Neural crest cell (in vitro differentiated cells): ENCODE results near the gene ITGB3. TPM values are rescaled to one million over a fixed set of nuclear protein-coding genes. Genes with fewer than 3 reads are reported as not detected.
"Not testable (repeated sequence)": the region's sequence is repeated elsewhere in the genome, so short reads cannot be mapped to it uniquely, and the experiment has no call there.

ENCODE experiments used
- DNase-seq: peaks from one replicate; pipeline ENCODE4 v3.0.0; 2021; ENCODE audit warnings: low read depth, mixed read lengths, low spot score
- H3K27ac Mint-ChIP-seq: one replicate; pipeline ENCODE4 v1.8.0; 2021; ENCODE audit warnings: mild to moderate bottlenecking, mixed read lengths; ENCODE audit not compliant: unreplicated experiment
- H3K27me3 Mint-ChIP-seq: 2 replicates; pipeline ENCODE4 v1.8.0; 2021; ENCODE audit warnings: low read depth, mild to moderate bottlenecking, mixed read lengths
- H3K36me3 Mint-ChIP-seq: 2 replicates; pipeline ENCODE4 v1.8.0; 2021; ENCODE audit warnings: low read depth, mild to moderate bottlenecking, mixed read lengths
- H3K4me1 Mint-ChIP-seq: 2 replicates; pipeline ENCODE4 v1.8.0; 2021; ENCODE audit warnings: mixed read lengths
- H3K4me3 Mint-ChIP-seq: one replicate; pipeline ENCODE4 v1.8.0; 2021; ENCODE audit warnings: mild to moderate bottlenecking, mixed read lengths
- H3K9me3 Mint-ChIP-seq: 2 replicates; pipeline ENCODE4 v1.8.0; 2021; ENCODE audit warnings: mixed read lengths
- total RNA-seq: library from RNA; stranded (reverse); gene quantifications from 2 replicates; pipeline ENCODE4 v1.2.1, GENCODE V29; 2021
- TF ChIP-seq, protein P1 (sequence below): fragments of 200-600 bp; sonication (generic); conservative IDR thresholded peaks from 2 replicates; pipeline ENCODE4 v1.5.0; 2021; ENCODE audit warnings: antibody characterized with exemption, mild to moderate bottlenecking

ITGB3 gene
- total RNA-seq, 1 donor from 2014 or later, result 0.09 TPM

DNA sequence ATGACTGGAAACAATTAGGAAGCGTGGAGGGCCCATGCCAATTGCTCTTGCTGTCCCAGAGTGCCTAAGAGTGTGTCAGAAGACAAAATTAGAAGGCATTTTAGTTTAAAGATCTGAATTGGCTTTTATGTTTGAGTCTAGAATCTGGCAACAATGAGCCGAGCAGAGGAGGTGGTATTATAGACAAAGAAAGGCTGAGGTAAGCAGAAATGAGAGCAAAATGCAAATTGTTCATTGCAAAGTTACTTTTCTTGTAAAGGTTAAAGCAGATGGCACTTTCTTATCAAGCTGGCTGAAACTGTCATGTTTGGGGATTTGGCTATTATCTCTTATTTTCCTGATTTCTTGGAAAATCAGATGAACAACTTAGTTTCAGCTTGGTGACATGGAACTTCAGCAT is 41.2 kb upstream of the ITGB3 start:
- peaks cover 4% of the 10 kb centered on the region for H3K4me1 Mint-ChIP-seq
- TF ChIP-seq, protein P1, sequence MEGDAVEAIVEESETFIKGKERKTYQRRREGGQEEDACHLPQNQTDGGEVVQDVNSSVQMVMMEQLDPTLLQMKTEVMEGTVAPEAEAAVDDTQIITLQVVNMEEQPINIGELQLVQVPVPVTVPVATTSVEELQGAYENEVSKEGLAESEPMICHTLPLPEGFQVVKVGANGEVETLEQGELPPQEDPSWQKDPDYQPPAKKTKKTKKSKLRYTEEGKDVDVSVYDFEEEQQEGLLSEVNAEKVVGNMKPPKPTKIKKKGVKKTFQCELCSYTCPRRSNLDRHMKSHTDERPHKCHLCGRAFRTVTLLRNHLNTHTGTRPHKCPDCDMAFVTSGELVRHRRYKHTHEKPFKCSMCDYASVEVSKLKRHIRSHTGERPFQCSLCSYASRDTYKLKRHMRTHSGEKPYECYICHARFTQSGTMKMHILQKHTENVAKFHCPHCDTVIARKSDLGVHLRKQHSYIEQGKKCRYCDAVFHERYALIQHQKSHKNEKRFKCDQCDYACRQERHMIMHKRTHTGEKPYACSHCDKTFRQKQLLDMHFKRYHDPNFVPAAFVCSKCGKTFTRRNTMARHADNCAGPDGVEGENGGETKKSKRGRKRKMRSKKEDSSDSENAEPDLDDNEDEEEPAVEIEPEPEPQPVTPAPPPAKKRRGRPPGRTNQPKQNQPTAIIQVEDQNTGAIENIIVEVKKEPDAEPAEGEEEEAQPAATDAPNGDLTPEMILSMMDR, result no peak
- H3K27ac Mint-ChIP-seq, result no peak overlapping the region
- no peaks in the 10 kb centered on the region for H3K9me3 Mint-ChIP-seq
- H3K36me3 Mint-ChIP-seq, result no peaks in the 10 kb centered on the region
- peaks cover 8% of the 10 kb centered on the region for H3K27me3 Mint-ChIP-seq
- DNase-seq, result no peak
- no peak overlapping the region for H3K4me3 Mint-ChIP-seq

DNA sequence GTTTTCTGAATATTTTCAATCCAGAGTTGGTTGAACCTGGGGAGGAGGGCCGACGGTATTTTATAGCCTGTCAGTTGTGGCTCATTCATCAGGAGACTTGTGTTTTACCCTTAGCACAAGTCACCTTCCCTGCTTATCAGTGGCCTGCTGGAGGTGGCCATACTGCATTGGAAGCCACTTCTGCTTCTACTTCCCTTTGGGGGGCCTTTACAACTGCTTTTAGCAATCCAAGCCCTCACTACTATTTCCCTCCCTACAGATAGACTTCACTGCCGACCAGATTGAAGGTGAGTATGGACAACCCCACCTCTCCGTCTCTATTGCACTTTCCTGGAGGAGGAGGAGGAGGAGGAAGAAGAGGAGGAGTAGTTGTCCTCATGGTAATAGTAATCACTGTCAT is 40.1 kb upstream of the ITGB3 start:
- TF ChIP-seq, protein P1, result no peak
- no peaks in the 10 kb centered on the region for H3K36me3 Mint-ChIP-seq
- peaks cover 4% of the 10 kb centered on the region for H3K4me1 Mint-ChIP-seq
- H3K9me3 Mint-ChIP-seq, result no peaks in the 10 kb centered on the region
- no peak for DNase-seq
- no peak overlapping the region for H3K27ac Mint-ChIP-seq
- H3K27me3 Mint-ChIP-seq, result peaks cover 8% of the 10 kb centered on the region
- no peak overlapping the region for H3K4me3 Mint-ChIP-seq

GRCh38 chr17:47214931-47215330 is 38.7 kb upstream of the ITGB3 start:
- TF ChIP-seq, protein P1, result no peak
- Mint-ChIP-seq H3K27me3 (peaks cover 8% of the 10 kb centered on the region), H3K27ac (no peak overlapping the region), H3K9me3 (no peaks in the 10 kb centered on the region), H3K4me1 (peaks cover 4% of the 10 kb centered on the region), H3K4me3 (no peak overlapping the region), H3K36me3 (no peaks in the 10 kb centered on the region)
- DNase-seq, result no peak

- H3K9me3 Mint-ChIP-seq, H3K27me3 Mint-ChIP-seq, H3K4me1 Mint-ChIP-seq, H3K4me3 Mint-ChIP-seq, H3K36me3 Mint-ChIP-seq, H3K27ac Mint-ChIP-seq, DNase-seq: not testable (repeated sequence)
Measured at GRCh38 chr17:47216821-47217220, 36.8 kb upstream of the ITGB3 start.

DNA sequence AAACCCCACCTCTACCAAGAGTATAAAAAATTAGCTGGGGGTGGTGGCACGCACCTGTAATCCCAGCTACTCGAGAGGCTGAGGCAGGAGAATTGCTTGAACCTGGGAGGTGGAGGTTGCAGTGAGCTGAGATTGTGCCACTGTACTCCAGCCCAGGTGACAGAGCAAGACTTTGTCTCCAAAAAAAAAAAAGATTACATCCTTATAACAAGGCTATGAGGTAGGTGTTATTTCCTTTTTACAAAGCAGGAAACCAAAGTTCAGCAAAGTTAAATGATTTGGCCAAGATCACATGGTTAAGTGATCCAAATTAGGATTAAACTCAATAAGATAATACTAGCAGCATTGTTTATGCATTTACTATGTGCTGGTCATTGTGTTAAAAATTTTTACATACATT is 36.3 kb upstream of the ITGB3 start:
- not testable (repeated sequence) for DNase-seq, H3K4me3 Mint-ChIP-seq

GRCh38 chr17:47218896-47219430 is 34.7 kb upstream of the ITGB3 start:
- H3K4me3 Mint-ChIP-seq, result no peak overlapping the region
- peak overlapping the region; percentile 67 for H3K27ac Mint-ChIP-seq
- TF ChIP-seq, protein P1, result no peak
- no peak for DNase-seq
- peaks cover 1% of the 10 kb centered on the region for H3K9me3 Mint-ChIP-seq
- H3K36me3 Mint-ChIP-seq, result no peaks in the 10 kb centered on the region
- peaks cover 8% of the 10 kb centered on the region for H3K27me3 Mint-ChIP-seq
- peaks cover 5% of the 10 kb centered on the region for H3K4me1 Mint-ChIP-seq

More for the DNA sequence above, 36.3 kb upstream of the ITGB3 start:
- H3K9me3 Mint-ChIP-seq, H3K27ac Mint-ChIP-seq, H3K27me3 Mint-ChIP-seq, H3K36me3 Mint-ChIP-seq, H3K4me1 Mint-ChIP-seq: not testable (repeated sequence)
